G401 (cell line): ENCODE measurements around the gene IMMP1L. TPM values are rescaled to one million over a fixed set of nuclear protein-coding genes. Genes with fewer than 3 reads are reported as not detected.
"Not testable (repeated sequence)": the region's sequence is repeated elsewhere in the genome, so short reads cannot be mapped to it uniquely, and the experiment has no call there.

Experiments
- DNase-seq: peaks from one replicate; pipeline ENCODE4 v3.0.0-alpha.2; 2015; ENCODE audit warnings: low spot score
- in situ Hi-C: cut with HindIII; loops from 2 replicates; pipeline ENCODE4 v1.10.0; 2016; ENCODE audit warnings: low sequenced_read_pairs, mixed read lengths
- total RNA-seq: library from RNA; depleted of rRNA; stranded (reverse); fragments of >200 nt; shearing (Covaris generic); gene quantifications from 2 replicates; pipeline ENCODE4 v1.2.3, GENCODE V29; 2014; rRNA removed

IMMP1L gene, protein sequence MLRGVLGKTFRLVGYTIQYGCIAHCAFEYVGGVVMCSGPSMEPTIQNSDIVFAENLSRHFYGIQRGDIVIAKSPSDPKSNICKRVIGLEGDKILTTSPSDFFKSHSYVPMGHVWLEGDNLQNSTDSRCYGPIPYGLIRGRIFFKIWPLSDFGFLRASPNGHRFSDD
- total RNA-seq = 74.3 and 96.1 TPM in 2 replicates

DNA sequence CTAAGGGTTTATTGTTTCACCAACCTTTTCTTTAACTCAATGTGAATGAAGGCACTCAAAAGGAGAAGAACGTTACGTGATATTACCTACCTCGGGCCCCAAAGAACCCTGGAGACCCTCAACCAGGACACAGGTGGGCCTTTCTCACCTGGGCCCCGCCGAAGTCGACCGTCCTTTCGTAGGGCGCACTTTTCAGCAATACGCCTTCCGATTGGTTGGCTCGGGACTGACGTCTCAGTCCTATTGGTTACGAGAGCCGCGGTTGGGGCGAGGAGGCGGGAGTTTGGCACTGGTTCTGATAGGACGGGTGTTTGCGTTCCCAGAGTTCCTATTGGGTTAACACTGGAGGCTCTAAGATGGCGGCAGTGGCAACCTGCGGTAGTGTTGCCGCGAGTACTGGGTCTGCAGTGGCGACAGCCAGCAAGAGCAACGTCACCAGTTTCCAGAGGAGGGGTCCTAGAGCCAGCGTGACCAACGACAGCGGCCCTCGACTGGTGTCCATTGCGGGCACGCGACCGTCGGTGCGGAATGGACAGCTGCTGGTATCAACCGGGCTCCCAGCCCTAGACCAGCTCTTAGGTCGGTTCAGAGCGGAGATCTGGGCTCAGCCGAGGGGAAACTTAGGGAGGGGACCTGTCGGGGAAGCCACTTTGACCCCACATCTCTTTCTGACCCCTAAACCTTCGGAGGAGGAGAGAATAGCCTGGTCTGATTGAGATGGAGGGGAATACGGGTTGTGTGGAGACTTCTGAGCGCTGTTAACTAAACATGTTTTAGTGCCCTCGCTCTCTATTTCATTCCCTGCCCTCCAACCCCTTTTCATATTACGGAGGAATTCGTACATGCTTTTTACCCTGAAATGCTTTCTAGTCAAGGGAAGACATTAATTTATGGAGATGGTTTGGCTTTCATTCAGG is at the start of gene IMMP1L, which contains the start of gene ELP4:
TSS of gene IMMP1L (minus strand) at position 194 of the 917 bp plus-strand sequence. CDS start 46,346 bp downstream, outside the sequence.
TSS of gene ELP4 (plus strand) at position 339 of the 917 bp plus-strand sequence. CDS start at position 357, 18 bp downstream.
- DNase-seq = peak; percentile 99
- in situ Hi-C loops = no loop called here

DNA sequence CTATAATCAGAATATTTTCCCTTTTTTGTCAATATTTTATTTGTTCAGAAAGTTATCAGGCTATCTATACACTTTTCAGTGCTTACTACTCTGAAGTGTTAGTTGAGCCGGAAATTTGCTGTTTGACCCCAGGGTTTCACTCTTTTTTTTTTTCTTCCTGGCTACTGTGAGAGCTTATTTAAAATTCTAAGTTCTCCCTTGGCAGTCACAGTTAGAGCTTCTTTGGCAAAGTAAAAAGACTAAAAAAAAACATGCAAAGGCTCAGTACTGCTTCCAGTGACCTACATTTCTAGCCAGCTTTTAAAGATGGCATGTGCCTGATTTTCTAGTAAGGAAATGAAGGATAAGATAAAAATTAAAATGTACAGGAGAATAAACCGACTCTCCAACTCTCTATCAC is 48.6 kb upstream of the IMMP1L start:
- DNase-seq = peak; percentile 79
- in situ Hi-C loops = no loop called here

DNA sequence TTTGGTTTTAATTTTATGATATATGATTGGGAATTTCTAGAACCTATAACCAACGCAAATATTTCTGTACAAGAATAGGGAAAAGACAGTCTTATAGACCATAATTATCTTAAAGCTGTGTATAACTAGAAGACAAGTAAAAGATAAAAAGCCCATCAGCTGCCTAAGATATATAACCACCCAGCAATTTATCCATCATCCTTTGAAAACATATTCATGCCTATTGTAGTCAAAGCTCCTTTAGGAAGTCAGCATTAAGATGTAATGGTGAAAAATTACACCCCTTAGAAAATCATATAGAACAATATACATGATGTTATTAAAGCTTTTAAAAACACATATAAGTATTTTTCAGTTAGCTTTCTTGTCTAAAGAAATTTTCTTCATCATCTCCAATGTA is 46.5 kb upstream of the IMMP1L start:
- in situ Hi-C loops = no loop called here
- no peak for DNase-seq

DNA sequence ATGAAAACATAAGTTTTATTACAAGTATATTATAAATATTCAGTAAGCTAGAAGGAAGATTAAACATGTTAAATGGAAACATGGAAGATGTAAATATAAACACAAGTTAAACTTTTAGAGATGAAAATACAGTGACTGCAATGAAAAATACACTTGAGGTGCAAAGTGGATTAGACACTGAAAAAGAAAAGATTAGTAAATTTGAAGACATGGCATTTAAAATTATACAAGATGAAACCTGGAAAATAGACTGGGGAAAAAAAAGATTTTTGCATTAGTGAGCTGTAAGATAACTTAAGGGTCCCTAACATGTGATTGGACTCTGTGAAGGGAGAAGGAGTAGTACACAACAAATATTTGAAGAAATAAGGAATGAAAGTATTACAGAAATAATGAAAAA is 33.4 kb upstream of the IMMP1L start:
- in situ Hi-C loops = no loop called here
- DNase-seq = no peak

DNA sequence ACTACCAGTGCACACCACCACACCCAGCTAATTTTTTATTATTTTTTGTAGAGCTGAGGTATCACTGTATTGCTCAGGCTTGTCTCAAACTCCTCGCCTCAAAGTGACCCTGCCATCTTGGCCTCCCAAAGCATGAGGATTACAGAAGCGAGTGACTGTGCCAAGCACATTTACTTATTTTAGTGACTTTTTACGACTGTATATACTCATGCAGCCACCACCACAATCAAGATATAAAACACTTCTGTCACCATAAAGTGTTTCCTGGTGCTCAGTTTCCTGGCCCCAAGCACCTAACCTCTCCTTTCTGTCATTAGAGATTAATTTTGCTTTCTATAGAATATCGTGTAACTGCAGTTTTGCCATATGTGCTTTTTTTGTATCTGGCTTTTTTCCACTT is 26.1 kb upstream of the IMMP1L start:
- in situ Hi-C loops = no loop called here

DNA sequence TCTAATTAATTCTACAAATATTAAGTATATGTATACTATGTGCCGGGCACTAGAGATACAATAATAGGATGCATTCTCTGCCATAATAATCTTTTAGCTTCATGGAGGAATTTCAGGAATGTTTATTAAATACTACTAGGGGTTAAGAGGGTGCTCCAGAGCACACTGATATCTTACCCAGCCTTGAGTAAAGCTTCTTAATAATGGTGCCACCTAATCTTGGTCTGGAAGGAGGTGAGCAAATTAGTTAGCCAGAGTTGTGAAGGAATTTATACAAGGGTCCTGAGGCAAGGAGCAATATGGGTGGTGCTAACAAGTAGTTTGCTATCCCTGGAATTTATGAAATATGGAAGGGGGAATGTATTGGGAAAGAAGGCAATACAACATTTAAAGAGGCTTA is 21.9 kb upstream of the IMMP1L start:
- in situ Hi-C loops = no loop called here

More for the DNA sequence above, 26.1 kb upstream of the IMMP1L start:
- DNase-seq = no peak

DNA sequence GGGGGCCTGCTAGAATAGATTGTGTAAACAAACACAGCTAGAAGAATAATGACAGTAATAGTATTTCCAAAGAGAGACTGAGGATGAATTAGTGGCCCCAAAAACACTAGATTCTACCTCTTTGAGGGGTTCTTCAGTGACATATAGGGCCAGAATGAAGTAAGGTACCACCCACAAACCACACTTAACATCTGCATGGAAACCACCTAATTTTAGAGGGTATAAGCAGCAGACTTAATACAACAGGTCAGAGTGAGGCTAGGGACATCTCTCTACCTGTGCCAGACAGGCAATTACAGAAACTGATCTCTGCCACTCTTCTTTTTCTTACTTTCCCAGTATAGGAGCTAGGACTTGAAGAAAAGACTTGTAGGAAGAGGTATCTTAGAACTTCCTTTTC is 20.3 kb upstream of the IMMP1L start:
- no peak for DNase-seq
- in situ Hi-C loops = no loop called here

More for the DNA sequence above, 21.9 kb upstream of the IMMP1L start:
- no peak for DNase-seq

DNA sequence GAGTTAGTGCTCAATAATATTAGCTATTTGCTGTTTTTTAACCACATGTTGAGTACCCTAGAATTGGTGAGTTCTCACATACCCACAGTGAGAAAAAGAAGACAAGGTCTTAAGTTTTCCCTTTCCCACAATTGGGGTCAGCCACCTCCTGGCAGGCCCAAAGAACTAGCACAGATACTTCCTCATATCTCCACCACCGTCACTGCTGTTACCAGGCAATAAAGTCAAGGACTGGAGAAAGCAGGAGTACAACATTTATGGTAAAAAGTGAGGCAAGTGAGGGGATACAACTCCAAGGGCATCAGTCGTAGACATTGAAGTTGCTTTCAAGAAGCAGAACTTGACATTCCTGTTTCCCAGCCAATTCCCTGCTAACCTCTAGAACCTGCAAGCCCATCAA is 19.8 kb upstream of the IMMP1L start:
- no peak for DNase-seq
- in situ Hi-C loops = no loop called here

DNA sequence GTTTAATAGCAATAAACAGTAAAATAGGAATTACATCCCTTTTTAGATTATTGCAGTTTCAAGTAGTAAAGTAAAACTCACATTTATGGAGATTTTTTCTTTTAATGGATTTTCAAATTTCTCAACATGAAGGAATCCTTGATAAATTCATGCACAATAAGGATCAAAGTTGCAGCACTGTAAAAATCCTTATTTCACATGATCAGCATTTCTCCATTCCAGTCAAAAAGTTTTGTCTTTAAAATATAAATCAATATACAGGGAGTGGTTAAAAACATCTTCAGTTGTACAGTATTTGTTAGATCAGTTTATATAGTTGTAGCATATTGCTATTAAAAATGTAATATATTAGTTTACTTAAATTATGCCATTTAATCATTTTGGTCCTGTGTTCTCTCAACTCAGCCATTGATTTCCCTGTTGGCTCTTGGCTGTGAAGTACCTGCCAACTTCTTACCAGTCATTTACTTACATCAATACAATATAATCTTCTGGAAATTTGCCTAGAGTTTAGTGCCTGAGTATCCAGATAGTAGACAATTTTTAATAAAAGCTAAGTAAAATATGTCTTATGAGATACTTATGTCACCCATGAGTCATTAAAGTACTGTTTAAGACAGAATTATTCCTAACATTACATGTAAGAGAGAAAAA is 12.2 kb upstream of the IMMP1L start:
- in situ Hi-C loops = no loop called here
- DNase-seq = no peak

DNA sequence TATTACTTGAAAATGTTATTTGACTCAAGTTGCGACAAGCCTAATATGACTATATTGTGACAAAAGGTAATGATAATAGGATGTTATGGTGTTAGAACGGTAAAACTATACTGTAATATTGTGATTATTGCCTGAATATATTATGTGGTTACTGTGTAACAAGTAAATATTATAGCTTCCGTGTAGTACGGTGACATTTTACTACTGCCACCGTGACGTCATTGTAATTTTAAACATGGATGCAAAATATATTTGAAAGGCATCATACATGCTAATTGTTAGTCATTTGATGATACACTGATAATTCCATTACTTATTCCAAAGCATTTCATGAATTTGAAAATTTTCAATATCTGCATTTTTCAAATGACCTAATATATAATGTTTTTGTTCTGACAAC is 2.7 kb upstream of the IMMP1L start:
- in situ Hi-C loops = no loop called here
- no peak for DNase-seq

DNA sequence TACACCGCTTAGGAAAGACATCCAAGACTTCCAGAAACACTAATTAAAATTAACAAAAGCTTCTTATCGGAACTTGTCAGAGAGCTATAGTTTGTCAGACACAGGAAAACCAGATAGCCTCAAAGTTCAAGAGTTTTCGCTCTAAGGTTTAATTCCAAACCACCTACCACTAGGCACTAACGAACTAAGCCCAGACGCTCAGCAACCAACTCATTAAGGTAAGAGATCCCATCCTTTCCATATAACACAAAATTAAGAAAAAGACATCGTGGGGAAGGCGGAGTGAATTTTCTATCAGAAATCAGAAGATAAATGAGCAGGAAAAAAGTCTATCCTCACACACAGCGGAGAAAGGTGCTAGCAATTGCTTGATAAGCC is 382 bp downstream of the IMMP1L start:
- in situ Hi-C loops = no loop called here
- no peak for DNase-seq

DNA sequence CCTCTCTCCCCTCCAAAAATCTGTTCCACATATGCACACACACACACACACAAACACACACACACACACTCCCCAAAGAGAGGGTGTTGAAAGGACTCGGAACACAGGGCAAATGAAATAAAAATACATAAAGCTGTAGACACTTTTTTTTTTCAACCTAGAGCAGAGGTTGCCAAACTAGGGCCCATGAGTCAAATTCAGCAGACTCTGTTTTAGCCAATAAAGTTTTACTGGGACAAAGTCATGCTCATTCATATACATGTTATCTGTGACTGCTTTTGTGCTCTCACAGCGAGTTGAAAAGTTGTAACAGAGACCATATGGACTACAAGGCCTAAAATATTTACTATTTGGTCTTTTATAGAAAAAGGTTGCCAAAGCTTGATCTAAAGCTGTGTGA is 8.9 kb downstream of the IMMP1L start:
- in situ Hi-C loops = no loop called here
- no peak for DNase-seq

DNA sequence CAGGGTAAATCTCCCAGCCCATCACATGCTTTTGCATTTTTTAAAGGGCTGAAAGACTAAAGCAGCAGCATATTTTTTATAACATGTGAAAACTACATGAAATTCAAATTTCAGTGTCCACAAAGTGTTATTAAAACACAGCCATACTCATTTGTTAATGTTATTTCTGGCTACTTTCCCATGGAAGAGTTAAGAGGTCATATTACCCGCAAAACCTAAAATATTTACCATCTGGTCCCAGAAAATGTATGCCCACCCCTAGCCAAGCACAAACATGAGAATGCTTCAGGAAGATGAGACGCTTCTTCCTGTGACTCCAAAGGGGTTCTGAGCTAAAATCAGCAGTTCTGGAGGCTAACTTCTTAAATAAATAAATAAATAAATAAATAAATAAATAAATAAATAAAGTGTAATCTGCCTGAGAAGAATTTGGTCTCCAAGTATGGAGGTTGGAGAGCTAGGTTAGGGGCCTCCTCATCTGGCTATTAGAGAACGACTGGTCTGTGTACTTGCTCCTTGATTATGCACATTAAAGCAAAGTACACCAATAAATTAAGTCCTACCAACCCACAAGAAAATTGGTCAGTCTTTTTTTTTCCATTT is 9.7 kb downstream of the IMMP1L start:
- no peak for DNase-seq
- in situ Hi-C loops = no loop called here

DNA sequence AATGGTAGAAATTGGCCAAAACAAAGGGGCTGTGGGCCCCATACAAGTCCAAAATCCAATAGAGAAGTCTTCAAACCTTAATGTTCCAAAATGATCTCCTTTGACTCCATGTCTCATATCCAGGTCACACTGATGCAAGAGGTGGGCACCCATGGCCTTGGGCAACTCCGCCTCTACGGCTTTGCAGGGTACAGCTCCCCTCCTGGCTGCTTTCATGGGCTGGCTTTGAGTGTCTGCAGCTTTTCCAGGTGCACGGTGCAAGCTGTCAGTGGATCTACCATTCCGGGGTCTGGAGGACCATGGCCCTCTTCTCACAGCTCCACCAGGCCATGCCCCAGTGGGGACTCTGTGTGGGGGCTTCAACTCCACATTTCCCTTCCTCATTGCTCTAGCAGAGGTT is 15.7 kb downstream of the IMMP1L start:
- in situ Hi-C loops, DNase-seq: not testable (repeated sequence)

DNA sequence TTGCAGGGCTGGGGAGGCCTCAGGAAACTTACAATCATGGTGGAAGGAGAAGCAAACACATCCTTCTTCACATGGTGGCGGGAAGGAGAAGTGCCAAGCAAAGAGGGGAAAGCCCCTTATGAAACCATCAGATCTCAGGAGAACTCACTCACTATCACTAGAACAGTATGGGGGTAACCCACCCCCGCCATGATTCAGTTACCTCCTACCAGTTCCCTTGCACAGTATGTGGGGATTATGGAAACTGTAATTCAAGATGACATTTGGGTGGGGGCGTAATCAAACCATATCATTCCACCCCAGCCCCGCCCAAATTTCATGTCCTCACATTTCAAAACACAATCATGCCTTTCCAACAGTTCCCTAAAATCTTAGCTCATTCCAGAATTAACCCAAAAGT is 16.2 kb downstream of the IMMP1L start:
- DNase-seq = no peak
- in situ Hi-C loops = no loop called here

DNA sequence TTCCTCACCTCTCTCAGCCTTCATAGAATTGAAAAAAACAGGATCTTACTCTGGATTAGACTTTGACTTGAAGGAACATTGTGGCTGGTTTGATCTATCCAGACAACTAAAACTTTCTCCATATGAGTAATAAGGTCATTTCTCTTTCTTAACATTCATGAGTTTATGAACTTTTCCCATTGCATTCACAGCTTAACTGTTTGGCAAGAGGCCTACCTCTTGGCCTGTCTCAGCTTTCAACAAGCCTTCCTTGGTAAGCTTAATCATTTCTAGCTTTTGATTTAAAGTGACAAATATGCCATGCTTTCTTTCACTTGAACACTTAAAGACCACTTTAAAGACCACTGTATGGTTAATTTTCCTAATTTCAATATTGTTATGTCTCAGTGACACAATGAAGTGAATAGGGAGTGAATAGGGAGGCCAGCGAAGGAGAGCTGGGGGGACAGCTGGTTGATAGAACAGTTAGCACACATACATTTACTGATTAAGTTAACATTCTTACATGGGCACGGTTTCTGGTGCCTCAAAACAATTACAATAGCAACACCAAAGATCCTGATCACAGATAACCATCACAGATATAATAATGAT is 17.0 kb downstream of the IMMP1L start:
- in situ Hi-C loops = no loop called here
- no peak for DNase-seq

DNA sequence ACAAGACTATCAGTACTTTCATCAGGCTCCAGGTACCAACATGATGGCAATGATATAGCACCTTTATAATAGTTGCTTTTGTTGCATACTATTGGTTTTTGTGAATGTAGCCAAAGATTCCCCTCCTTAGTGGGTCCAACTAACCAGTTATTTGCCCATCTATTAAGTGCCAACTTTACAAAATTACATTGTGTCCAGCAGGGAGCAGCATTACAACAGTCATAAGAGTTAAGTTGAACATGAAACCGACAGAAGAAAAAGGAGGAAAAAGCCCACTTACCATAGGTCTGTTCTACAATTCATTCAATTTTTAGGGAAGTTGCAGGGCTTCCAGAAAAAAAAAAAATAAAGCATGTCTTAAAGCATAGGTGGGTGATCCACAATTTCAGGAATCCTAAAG is 21.6 kb downstream of the IMMP1L start:
- DNase-seq = peak; percentile 54
- in situ Hi-C loops = no loop called here

DNA sequence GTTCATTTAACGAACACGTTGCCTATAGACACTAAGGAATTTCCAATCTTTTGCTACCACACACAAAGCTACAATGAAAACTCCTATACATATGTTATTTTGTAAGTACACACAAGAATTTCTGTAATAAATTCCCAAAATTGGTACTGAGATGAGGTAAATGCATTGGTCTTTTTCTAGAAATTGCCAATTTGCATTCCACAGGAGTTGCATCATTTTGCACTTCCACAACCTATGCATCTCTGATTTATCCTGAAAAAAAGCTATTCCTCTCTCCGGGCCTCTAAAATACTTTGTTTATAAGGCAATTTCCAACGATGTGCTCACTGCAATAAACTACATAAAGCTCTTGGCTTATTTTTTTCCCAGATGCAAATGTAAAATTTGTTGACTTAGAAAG is 24.9 kb downstream of the IMMP1L start:
- in situ Hi-C loops = no loop called here
- DNase-seq = peak; percentile 12

DNA sequence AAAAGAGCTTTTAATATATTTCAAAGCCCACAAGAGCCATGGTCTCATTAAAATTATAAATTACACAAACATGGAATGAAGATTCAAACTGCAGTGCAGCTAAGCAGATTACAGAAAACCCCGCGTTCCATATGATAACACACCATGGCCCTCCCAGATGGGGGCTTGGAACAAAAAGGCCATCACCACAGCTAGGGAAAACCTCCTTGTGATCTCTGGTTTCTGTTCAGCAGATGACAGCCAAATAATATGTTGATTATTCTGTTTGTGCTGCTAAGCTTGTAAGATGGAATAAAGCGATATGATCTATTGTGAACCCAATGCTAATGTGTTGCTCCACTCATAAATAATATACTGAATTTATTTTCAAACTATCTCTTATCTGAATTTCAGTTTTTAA is 28.5 kb downstream of the IMMP1L start:
- in situ Hi-C loops = no loop called here
- DNase-seq = peak; percentile 61
